GM23338 (cell line): ENCODE results near the gene LRRC2. TPM values are rescaled to one million over a fixed set of nuclear protein-coding genes. Genes with fewer than 3 reads are reported as not detected.

ENCODE experiments used
- ATAC-seq: fragments of 200-7000 bp; cut with Tn5 transposase; 3 replicates; pipeline ENCODE4 v1.9.1; 2020
- DNase-seq: peaks from one replicate; pipeline ENCODE4 v3.0.0-alpha.2; 2015; ENCODE audit warnings: low spot score
- H2AFZ ChIP-seq: fragments of 200-600 bp; sonication (generic); 2 replicates; pipeline ENCODE4 v1.8.0; 2016; ENCODE audit warnings: antibody characterized with exemption, mild to moderate bottlenecking, moderate library complexity
- H3F3A ChIP-seq: fragments of 200-600 bp; sonication (generic); replicated peaks from 2 replicates; pipeline ENCODE4 v1.8.0; 2017; ENCODE audit warnings: antibody characterized with exemption, mixed run types, low read depth
- H3K27ac ChIP-seq: fragments of 200-600 bp; sonication (generic); 2 replicates; pipeline ENCODE4 v1.6.1; 2016; ENCODE audit warnings: low read depth
- H3K27me3 ChIP-seq: fragments of 200-600 bp; sonication (generic); 2 replicates; pipeline ENCODE4 v1.8.0; 2016; ENCODE audit warnings: mild to moderate bottlenecking, mixed run types, moderate library complexity; ENCODE audit not compliant: insufficient read depth
- H3K36me3 ChIP-seq: fragments of 200-600 bp; sonication (generic); 2 replicates; pipeline ENCODE4 v1.8.0; 2016; ENCODE audit warnings: mild to moderate bottlenecking; ENCODE audit not compliant: insufficient read depth
- H3K4me1 ChIP-seq: fragments of 200-600 bp; sonication (generic); 2 replicates; pipeline ENCODE4 v1.8.0; 2016; ENCODE audit warnings: mild to moderate bottlenecking, moderate library complexity; ENCODE audit not compliant: insufficient read depth
- H3K4me2 ChIP-seq: fragments of 200-600 bp; sonication (generic); 2 replicates; pipeline ENCODE4 v1.7.1; 2017; ENCODE audit warnings: mixed run types
- H3K4me3 ChIP-seq: fragments of 200-600 bp; sonication (generic); 2 replicates; pipeline ENCODE4 v1.6.1; 2016; ENCODE audit warnings: mixed run types
- H3K79me2 ChIP-seq: fragments of 200-600 bp; sonication (generic); replicated peaks from 2 replicates; pipeline ENCODE4 v1.8.0; 2017; ENCODE audit warnings: mild to moderate bottlenecking; ENCODE audit not compliant: insufficient read depth
- H3K9me2 ChIP-seq: fragments of 200-600 bp; sonication (generic); 2 replicates; pipeline ENCODE4 v1.8.0; 2017; ENCODE audit not compliant: insufficient read depth
- H4K20me1 ChIP-seq: fragments of 200-600 bp; sonication (generic); replicated peaks from 2 replicates; pipeline ENCODE4 v1.8.0; 2017; ENCODE audit warnings: mild to moderate bottlenecking; ENCODE audit not compliant: insufficient read depth
- H3K27ac Mint-ChIP-seq: 2 replicates; pipeline ENCODE4 v1.8.0; 2020; ENCODE audit warnings: inconsistent platforms, mild to moderate bottlenecking, moderate library complexity, mixed read lengths
- H3K27me3 Mint-ChIP-seq: 3 replicates; pipeline ENCODE4 v1.8.0; 2022; ENCODE audit warnings: low read depth, mild to moderate bottlenecking, moderate library complexity, mixed read lengths, inconsistent platforms; ENCODE audit not compliant: insufficient read depth, poor library complexity
- H3K36me3 Mint-ChIP-seq: 3 replicates; pipeline ENCODE4 v1.8.0; 2021; ENCODE audit warnings: low read depth, mild to moderate bottlenecking, inconsistent platforms, moderate library complexity, mixed read lengths
- H3K4me1 Mint-ChIP-seq: 3 replicates; pipeline ENCODE4 v1.8.0; 2020; ENCODE audit warnings: mild to moderate bottlenecking, inconsistent platforms, mixed read lengths
- H3K4me3 Mint-ChIP-seq: 3 replicates; pipeline ENCODE4 v1.8.0; 2021; ENCODE audit warnings: moderate library complexity, mild to moderate bottlenecking, inconsistent platforms, mixed read lengths
- H3K9me3 Mint-ChIP-seq: 3 replicates; pipeline ENCODE4 v1.8.0; 2020; ENCODE audit warnings: moderate library complexity, mild to moderate bottlenecking, inconsistent platforms, mixed read lengths
- CREB1 ChIP-seq: fragments of 250-450 bp; sonication (Bioruptor Pico); IDR thresholded peaks from 2 replicates; pipeline ENCODE4 v1.5.0; 2020; ENCODE audit warnings: low read depth, mild to moderate bottlenecking, moderate library complexity
- CTCF ChIP-seq, 2 experiments: fragments of 200-600 bp in 1 of 2; sonication (generic) in 1 of 2; conservative IDR thresholded peaks; 2 replicates each; pipeline versions ENCODE4 v1.5.1 to v1.6.1; 2016 to 2017; ENCODE audit warnings: antibody characterized with exemption in 2 of 2, low read depth in 2 of 2, mild to moderate bottlenecking in 2 of 2, moderate library complexity in 1 of 2
- ETS1 ChIP-seq: IDR thresholded peaks from 2 replicates; pipeline ENCODE4 v1.6.1; 2016; ENCODE audit warnings: antibody characterized with exemption
- EZH2 ChIP-seq: fragments of 200-600 bp; sonication (generic); IDR thresholded peaks from one replicate; pipeline ENCODE4 v1.8.0; 2017; ENCODE audit warnings: antibody characterized with exemption, mild to moderate bottlenecking, low read depth; ENCODE audit not compliant: unreplicated experiment
- EZH2phosphoT487 ChIP-seq: fragments of 200-600 bp; sonication (generic); IDR thresholded peaks from one replicate; pipeline ENCODE4 v1.8.1; 2018; ENCODE audit warnings: antibody characterized with exemption; ENCODE audit not compliant: unreplicated experiment
- JUNB ChIP-seq: IDR thresholded peaks from one replicate; pipeline ENCODE4 v1.6.1; 2016; ENCODE audit warnings: antibody characterized with exemption; ENCODE audit not compliant: unreplicated experiment
- POLR2AphosphoS5 ChIP-seq: IDR thresholded peaks from 2 replicates; pipeline ENCODE4 v1.6.1; 2016; ENCODE audit warnings: antibody characterized with exemption, low read depth
- REST ChIP-seq: IDR thresholded peaks from one replicate; pipeline ENCODE4 v1.6.1; 2018; ENCODE audit warnings: antibody characterized with exemption; ENCODE audit not compliant: unreplicated experiment
- STAT1 ChIP-seq: IDR thresholded peaks from one replicate; pipeline ENCODE4 v1.6.1; 2016; ENCODE audit warnings: antibody characterized with exemption; ENCODE audit not compliant: unreplicated experiment
- ZNF114 ChIP-seq: fragments of 250-450 bp; sonication (Bioruptor Pico); IDR thresholded peaks from 2 replicates; pipeline ENCODE4 v1.5.0; 2020; ENCODE audit warnings: mild to moderate bottlenecking, moderate library complexity
- ZNF331 ChIP-seq: fragments of 250-450 bp; sonication (Bioruptor Pico); IDR thresholded peaks from 2 replicates; pipeline ENCODE4 v1.5.0; 2020; ENCODE audit warnings: low read depth, mild to moderate bottlenecking, moderate library complexity
- ZNF462 ChIP-seq: fragments of 250-450 bp; sonication (Bioruptor Pico); IDR thresholded peaks from 2 replicates; pipeline ENCODE4 v1.5.0; 2020; ENCODE audit warnings: mild to moderate bottlenecking, moderate library complexity
- polyA plus RNA-seq: library from polyadenylated mRNA; unstranded; fragments of >200 nt; fragmentation: Nextera tagmentation; extraction: Ambion mirVana; gene quantifications from 2 replicates; pipeline ENCODE4 v1.2.1, GENCODE V29; 2016
- total RNA-seq: library from RNA; depleted of rRNA; stranded (reverse); fragments of >200 nt; shearing (Covaris generic); gene quantifications from 2 replicates; pipeline ENCODE4 v1.2.3, GENCODE V29; 2014

LRRC2 gene
- total and polyA plus RNA-seq, 2 experiments from 2014 or later, result 6.5 to 7.1 TPM

GRCh38 chr3:46549408-46549904 lies 16.6 kb downstream of the LRRC2 start:
- Histone ChIP-seq H4K20me1 (no peaks in the 10 kb centered on the region), H3K9me2 (peaks cover 4% of the 10 kb centered on the region; the same call in 1 of the 2 replicates), H3F3A (peaks cover 6% of the 10 kb centered on the region; the same call in 1 of the 2 replicates), H3K36me3 (peaks cover 10% of the 10 kb centered on the region), H3K79me2 (peaks cover 5% of the 10 kb centered on the region; the same call in 1 of the 2 replicates), H3K27me3 (no peaks in the 10 kb centered on the region), H3K27ac (peak overlapping the region; percentile 79), H3K4me2 (no peak overlapping the region), H3K4me3 (no peak overlapping the region), H3K4me1 (peaks cover 28% of the 10 kb centered on the region), H2AFZ (no peak overlapping the region)
- peak; percentile 55 for DNase-seq
- H3K9me3 Mint-ChIP-seq, result peaks cover 33% of the 10 kb centered on the region
- ATAC-seq, result no peak
- H3K4me3 Mint-ChIP-seq, result no peak overlapping the region
- peak overlapping the region; percentile 75 for H3K27ac Mint-ChIP-seq
- H3K27me3 Mint-ChIP-seq, result peaks cover 20% of the 10 kb centered on the region
- H3K4me1 Mint-ChIP-seq, result peaks cover 38% of the 10 kb centered on the region
- TF ChIP-seq CTCF (conservative IDR thresholded peaks at IDR 0.05; ENCODE audit: low read depth in 2 of 2) (no peak), STAT1 (no peak), ETS1 (0 out of 2 replicates have a peak, but pooled peaks have one; percentile 48), POLR2AphosphoS5 (peak; percentile 31; the same call in 1 of the 2 replicates), ZNF114 (no peak), ZNF331 (CRISPR knock-in tag) (no peak), REST (no peak), CREB1 (CRISPR knock-in tag) (no peak), EZH2 (no peak), JUNB (no peak), ZNF462 (no peak), EZH2phosphoT487 (no peak)
- H3K36me3 Mint-ChIP-seq, result peaks cover 42% of the 10 kb centered on the region
